K562 (cell line): ENCODE data around the gene PPOX. TPM values are rescaled to one million over a fixed set of nuclear protein-coding genes. Genes with fewer than 3 reads are reported as not detected.

ENCODE experiments used
- ATAC-seq: fragments of 200-7000 bp; cut with Tn5 transposase; 3 replicates; pipeline ENCODE4 v1.9.1; 2020; ENCODE audit warnings: moderate library complexity
- BruUV-seq: library from RNA; stranded (reverse); fragments of 400-500 nt; replicated peaks from 2 replicates; lab custom pipeline; 2021; lab: Mats Ljungman, UMichigan
- CTCF ChIA-PET: fragments of 300-600 bp; formaldehyde crosslinking; extraction: SDS; loops from one replicate; lab custom pipeline; 2021; ENCODE audit warnings: low intra/inter-chr PET ratio; lab: Yijun Ruan, JAX
- POLR2A ChIA-PET: fragments of 300-600, 350-650 bp; sonication (Branson Sonifier 250); formaldehyde crosslinking; extraction: SDS; loops from one replicate; lab custom pipeline; 2021; ENCODE audit warnings: antibody characterized with exemption, inconsistent platforms; lab: Yijun Ruan, JAX
- DNase-seq, 4 experiments: peaks; one replicate each; pipeline versions ENCODE4 v3.0.0 to v3.0.0-alpha.2; 2011 to 2018; ENCODE audit warnings: low spot score in 3 of 4, mixed read lengths in 3 of 4; ENCODE audit errors: extremely low read depth in 1 of 4
- FAIRE-seq: peaks from 2 replicates; lab custom pipeline; 2011; peaks lifted over from hg19 to GRCh38; lab: Jason Lieb, UNC
- H2AFZ ChIP-seq: 2 replicates; pipeline ENCODE4 v1.6.0; 2011; ENCODE audit warnings: low read depth, low read length, control low read depth, inconsistent platforms
- H3K27ac ChIP-seq: fragments of 200-600 bp; 3 replicates; pipeline ENCODE4 v1.8.0; 2011; ENCODE audit warnings: low read depth, mild to moderate bottlenecking, control low read depth, inconsistent platforms, low read length, moderate library complexity, mixed read lengths; ENCODE audit errors: extremely low read depth
- H3K27me3 ChIP-seq, 2 experiments: fragments of 300-600 bp in 1 of 2; 2 replicates in 1 of 2; 3 replicates in 1 of 2; pipeline versions ENCODE4 v1.6.0 to v1.8.0; 2011; ENCODE audit warnings: inconsistent platforms in 2 of 2, low read length in 2 of 2, mild to moderate bottlenecking in 1 of 2, mixed read lengths in 1 of 2, moderate library complexity in 1 of 2; ENCODE audit not compliant: control insufficient read depth in 2 of 2, insufficient read depth in 2 of 2
- H3K36me3 ChIP-seq: fragments of 300-600 bp; 3 replicates; pipeline ENCODE4 v1.8.0; 2011; ENCODE audit warnings: mild to moderate bottlenecking, low read length, inconsistent platforms; ENCODE audit not compliant: control insufficient read depth, insufficient read depth
- H3K4me1 ChIP-seq, 2 experiments: fragments of 200-600 bp in 1 of 2; replicated peaks in 1 of 2; 2 replicates in 1 of 2; 3 replicates in 1 of 2; pipeline versions ENCODE4 v1.5.1 to v1.8.0; 2011; ENCODE audit warnings: inconsistent platforms in 2 of 2, low read length in 2 of 2, mild to moderate bottlenecking in 1 of 2, mixed read lengths in 1 of 2, moderate library complexity in 1 of 2; ENCODE audit not compliant: control insufficient read depth in 2 of 2, insufficient read depth in 2 of 2
- H3K4me2 ChIP-seq: 2 replicates; pipeline ENCODE4 v1.6.1; 2011; ENCODE audit warnings: low read length, control low read depth, inconsistent platforms, mixed read lengths; ENCODE audit not compliant: insufficient read depth
- H3K4me3 ChIP-seq: fragments of 200-600 bp; sonication (generic), shearing (Covaris generic); 2 replicates; pipeline ENCODE4 v1.5.1; 2016; ENCODE audit warnings: control low read depth, inconsistent platforms
- H3K79me2 ChIP-seq: fragments of 200-600 bp; 3 replicates; pipeline ENCODE4 v1.8.0; 2011; ENCODE audit warnings: low read length, inconsistent platforms; ENCODE audit not compliant: control insufficient read depth, insufficient read depth
- H3K9ac ChIP-seq, 2 experiments: 2 replicates each; pipeline versions ENCODE4 v1.6.0 to v1.6.1; 2011; ENCODE audit warnings: low read depth in 2 of 2, low read length in 2 of 2, control low read depth in 1 of 2, inconsistent platforms in 1 of 2, mild to moderate bottlenecking in 1 of 2, mixed read lengths in 1 of 2; ENCODE audit not compliant: insufficient read depth in 1 of 2
- H3K9me1 ChIP-seq: one replicate; pipeline ENCODE4 v1.6.0; 2011; ENCODE audit warnings: inconsistent platforms, mild to moderate bottlenecking, low read length, moderate library complexity; ENCODE audit not compliant: control insufficient read depth, insufficient read depth
- H3K9me3 ChIP-seq: replicated peaks from 2 replicates; pipeline ENCODE4 v1.5.1; 2011; ENCODE audit warnings: low read depth, low read length, inconsistent platforms; ENCODE audit not compliant: control insufficient read depth, insufficient read depth
- H4K20me1 ChIP-seq: replicated peaks from 2 replicates; pipeline ENCODE4 v1.6.1; 2011; ENCODE audit warnings: low read length, inconsistent platforms, mixed read lengths; ENCODE audit not compliant: control insufficient read depth, insufficient read depth
- CHD1 ChIP-seq: fragments of 200-600 bp; sonication (generic); IDR thresholded peaks from one replicate; pipeline ENCODE4 v1.6.1; 2012; ENCODE audit warnings: mild to moderate bottlenecking, moderate library complexity, low read length, inconsistent platforms
- EGR1 ChIP-seq: fragments of 450-650 bp; conservative IDR thresholded peaks from 2 replicates; pipeline ENCODE4 v1.6.1; 2017; ENCODE audit warnings: mild to moderate bottlenecking
- HEY1 ChIP-seq: fragments of 250-450 bp; sonication (Bioruptor Pico); IDR thresholded peaks from 2 replicates; pipeline ENCODE4 v1.5.0; 2020; ENCODE audit warnings: mild to moderate bottlenecking, moderate library complexity, borderline replicate concordance
- MEF2D ChIP-seq: conservative IDR thresholded peaks from 2 replicates; pipeline ENCODE4 v1.6.1; 2016; ENCODE audit warnings: low read depth, missing genetic modification characterization, missing compliant biosample characterization
- SAFB ChIP-seq: fragments of 200-400 bp; formaldehyde crosslinking; IDR thresholded peaks from 2 replicates; pipeline ENCODE4 v1.6.1; 2017; ENCODE audit warnings: low read depth, low read length, borderline replicate concordance
- ZNF165 ChIP-seq: fragments of 250-450 bp; sonication (Bioruptor Pico); IDR thresholded peaks from 2 replicates; pipeline ENCODE4 v1.4.0; 2020; ENCODE audit warnings: borderline replicate concordance
- ZNF644 ChIP-seq: fragments of 200-800 bp; sonication (Bioruptor generic); IDR thresholded peaks from 2 replicates; pipeline ENCODE4 v1.6.1; 2016; ENCODE audit warnings: low read depth, missing genetic modification characterization, missing compliant biosample characterization
- ZNF699 ChIP-seq: fragments of 250-450 bp; sonication (Bioruptor Pico); IDR thresholded peaks from 2 replicates; pipeline ENCODE4 v1.8.0; 2021; ENCODE audit warnings: mild to moderate bottlenecking, moderate library complexity; ENCODE audit not compliant: insufficient replicate concordance
- WGBS: fragments of 100-300 bp; shearing (Covaris generic); methylation state at CpG from one replicate; pipeline ENCODE4 v1.1.6; 2016; ENCODE audit warnings: low coverage, mixed read lengths; ENCODE audit not compliant: insufficient coverage; ENCODE audit errors: missing lambda C conversion rate; 5-methylcytosine and 5-hydroxymethylcytosine counted together
- in situ Hi-C: fragments of 300-500 bp; cut with MboI; formaldehyde crosslinking; loops from 4 replicates; pipeline ENCODE4 v1.15.0; 2018; ENCODE audit warnings: inconsistent platforms, mixed read lengths
- intact Hi-C: fragments of 100-400 bp; cut with micrococcal nuclease; formaldehyde crosslinking; loops from 2 replicates; pipeline ENCODE4 v1.14.2; 2022
- polyA plus RNA-seq, 8 experiments: library from polyadenylated mRNA; depleted of rRNA in 4 of 8; stranded (reverse) in 5 of 8; unstranded in 3 of 8; fragments of >200 nt; fragmentation: Nextera tagmentation in 2 of 8; fragmentation: Illumina TruSeq in 1 of 8; extraction: Ambion mirVana in 2 of 8; extraction: Trizol in 1 of 8; gene quantifications; 2 replicates each; pipeline versions ENCODE4 v1.2.1 to v1.2.3, GENCODE V29; 2011 to 2014; ENCODE audit warnings: inconsistent platforms in 1 of 8, missing spikeins in 1 of 8
- total RNA-seq, 7 experiments: library from RNA; depleted of rRNA in 6 of 7; stranded (reverse); fragments of >200 nt in 6 of 7; fragmentation: Illumina TruSeq in 2 of 7; extraction: Trizol in 2 of 7; gene quantifications; 2 replicates each; pipeline versions ENCODE4 v1.2.1 to v1.2.3, GENCODE V29; 2011 to 2021; ENCODE audit warnings: low replicate concordance in 1 of 7

Gene PPOX
- total and polyA plus RNA-seq, 9 of the 15 experiments (the other 6 are each of a cell fraction or from before 2014, with no cell fraction given): 17.0 to 57.1 (median 38.9) TPM

DNA sequence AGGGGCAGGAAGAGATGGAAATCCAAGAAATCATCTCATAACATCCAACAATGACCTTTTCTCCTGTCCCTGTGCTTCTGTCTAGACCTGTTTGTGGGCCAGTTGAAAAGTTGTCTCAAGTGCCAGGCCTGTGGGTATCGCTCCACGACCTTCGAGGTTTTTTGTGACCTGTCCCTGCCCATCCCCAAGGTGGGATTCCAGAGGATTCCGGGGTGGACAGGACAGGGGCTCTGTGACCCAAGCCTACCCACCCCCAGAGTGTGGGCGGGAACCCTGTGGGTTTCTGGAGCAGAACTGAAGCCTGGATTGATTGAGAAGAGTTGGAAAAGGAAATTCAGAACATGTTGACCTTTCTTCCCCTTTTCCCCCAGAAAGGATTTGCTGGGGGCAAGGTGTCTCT lies 2.4 kb upstream of the PPOX start:
- CTCF ChIA-PET: no interaction called here
- BruUV-seq: no TSS peak
- Histone ChIP-seq H3K27ac (no peak overlapping the region; the same call in 1 of the 3 replicates), H3K4me1 (peaks cover 64 to 87% of the 10 kb centered on the region in 2 experiments), H3K9me1 (no peaks in the 10 kb centered on the region), H3K9me3 (no peaks in the 10 kb centered on the region), H3K79me2 (peaks cover 73% of the 10 kb centered on the region), H3K36me3 (peaks cover 59% of the 10 kb centered on the region), H3K9ac (peak overlapping the region; percentile 65 to 67; a peak in 1 of 4 replicates), H2AFZ (no peak overlapping the region), H3K27me3 (no peaks in the 10 kb centered on the region), H3K4me3 (no peak overlapping the region), H3K4me2 (0 out of 2 replicates have a peak overlapping the region, but pooled peaks have one; percentile 83), H4K20me1 (no peaks in the 10 kb centered on the region)
- POLR2A ChIA-PET: interaction anchor here (0.6 to 4.3 kb wide), 3 partner anchors 9 to 90 kb away, joined by 3 to 30 read pairs (median 4); partner anchors contain the start of genes B4GALT3 and UFC1
- FAIRE-seq: no peak
- in situ Hi-C loops: no loop called here
- WGBS: 87% methylated on average over 5 of the region's 5 CpGs
- ATAC-seq: no peak
- intact Hi-C loops: no loop called here
- TF ChIP-seq EGR1 (peak; percentile 29; the same call in 1 of the 2 replicates), SAFB (no peak), HEY1 (no peak), MEF2D (tag) (no peak), ZNF699 (CRISPR knock-in tag) (no peak), ZNF644 (tag) (no peak), CHD1 (no peak), ZNF165 (CRISPR knock-in tag) (no peak)
- no peak for DNase-seq
